Spleen (tissue), 7 donors: Measurements from ENCODE around the gene YWHAG.

ENCODE experiments used
- CTCF ChIP-seq, 11 experiments: fragments of 200-600 bp in 7 of 11; fragments of 450-650 bp in 4 of 11; sonication (generic) in 4 of 11; IDR thresholded peaks in 8 of 11; conservative IDR thresholded peaks in 3 of 11; 1 replicate in 7 of 11; 2 replicates in 4 of 11; pipeline versions ENCODE4 v1.4.0 to v1.8.0; 2016 to 2021; ENCODE audit warnings: antibody characterized with exemption in 11 of 11, inconsistent platforms in 4 of 11, mild to moderate bottlenecking in 1 of 11
- POLR2A ChIP-seq, 3 donors: fragments of 450-650 bp; IDR thresholded peaks; one replicate each; pipeline ENCODE4 v1.5.1; 2017; ENCODE audit warnings: antibody characterized with exemption in 3 of 3, mild to moderate bottlenecking in 1 of 3
- POLR2AphosphoS5 ChIP-seq, 3 donors: sonication (generic); formaldehyde crosslinking; IDR thresholded peaks; one replicate each; pipeline ENCODE4 v1.5.1; 2017; ENCODE audit warnings: antibody characterized with exemption in 3 of 3
- donor health status: DM: no; HTN: no; CAD: no; lungs with moderate emphysema.
- donor health status: DM: no; HTN: no; CAD: no.
- donor health status: DM: no; HTN: no; CAD: no.

DNA sequence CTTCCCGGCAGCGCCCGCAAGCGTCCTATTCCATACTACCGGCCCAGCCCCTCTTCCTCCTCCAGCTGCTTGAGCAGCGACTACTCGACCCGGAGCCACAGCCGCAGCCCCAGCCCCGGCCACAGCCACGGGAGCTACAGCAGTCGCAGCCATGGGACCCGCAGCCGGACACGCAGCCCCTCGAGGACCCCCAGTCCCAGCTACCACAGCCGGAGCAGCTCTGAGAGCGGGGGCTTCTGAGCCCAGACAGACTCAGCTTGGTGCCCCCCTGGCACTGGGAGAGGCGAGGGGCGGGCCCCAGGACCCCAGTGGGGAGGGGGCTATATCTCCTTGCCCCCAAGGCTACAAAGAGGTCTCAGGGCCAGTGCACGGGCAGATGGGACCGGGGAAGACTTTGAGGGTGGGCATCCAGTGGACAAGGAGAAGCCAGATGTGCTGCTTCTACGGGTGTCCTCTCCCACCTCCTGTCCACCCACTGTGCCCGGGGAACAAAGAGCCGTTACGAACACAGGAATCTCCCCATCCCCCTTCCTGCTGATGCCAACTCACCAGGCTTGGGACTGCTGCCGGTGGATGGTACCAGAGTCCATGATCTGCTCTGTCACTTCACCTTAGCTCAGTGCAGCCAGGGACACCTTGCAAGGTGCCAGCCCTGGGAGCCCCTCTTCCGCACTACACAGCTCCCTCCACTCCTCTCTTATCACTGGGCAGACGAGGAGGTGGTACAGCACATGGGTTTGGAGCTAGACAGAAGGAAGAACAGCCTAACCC lies 73.0 kb downstream of the YWHAG start:
- TF ChIP-seq POLR2AphosphoS5 (IDR thresholded peaks at IDR 0.05) (no peak), CTCF (IDR thresholded peaks at IDR 0.05 in 8 of 11, conservative IDR thresholded peaks at IDR 0.05 in 3 of 11) (no peak), POLR2A (IDR thresholded peaks at IDR 0.05) (no peak)
